ENCODE measurements around the gene ANAPC7. TPM values are rescaled to one million over a fixed set of nuclear protein-coding genes. Genes with fewer than 3 reads are reported as not detected.
"Not testable (repeated sequence)": the region's sequence is repeated elsewhere in the genome, so short reads cannot be mapped to it uniquely, and the experiment has no call there.

The ANAPC7 gene
- total RNA-seq, 4 donors from 2014 or later: 67.5 to 78.8 (median 74.4) TPM

DNA sequence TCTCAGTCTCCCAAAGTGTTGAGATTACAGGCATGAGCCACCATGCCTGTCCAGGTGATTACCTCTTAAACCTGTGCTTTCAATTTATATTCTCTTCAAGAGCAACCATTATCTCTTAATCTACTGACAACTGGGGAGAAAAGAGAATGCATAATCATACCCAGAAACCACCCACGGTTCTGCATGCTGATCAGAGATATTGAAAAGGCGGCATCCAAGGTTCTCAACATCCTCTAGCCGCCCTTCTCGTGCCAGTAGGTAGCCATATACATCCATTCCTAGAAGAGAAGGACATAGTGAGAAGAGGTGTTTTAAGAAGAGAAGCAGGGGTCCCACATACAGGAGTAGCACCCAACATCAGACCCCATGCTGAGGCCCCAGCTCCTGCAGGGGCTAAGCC is 20.8 kb downstream of the ANAPC7 start:
- WGBS, 2 donors: 70 to 78% methylated on average over 4 of the region's 4 CpGs
- no peaks in the 10 kb centered on the region for H3K27me3 ChIP-seq
- peaks cover 17 to 98% (median 22%) of the 10 kb centered on the region in 3 donors for H3K36me3 ChIP-seq
- DNase-seq: no peak
- no peaks in the 10 kb centered on the region for H3K9me3 ChIP-seq
- no peak overlapping the region for H3K4me3 ChIP-seq
- H3K27ac ChIP-seq: peak overlapping the region in 1 of 4 donors; percentile 14
- intact Hi-C loops (cut with DNase I): no loop called here
- no peak for TF ChIP-seq POLR2A (IDR thresholded peaks at IDR 0.05)
- TF ChIP-seq, protein P1, sequence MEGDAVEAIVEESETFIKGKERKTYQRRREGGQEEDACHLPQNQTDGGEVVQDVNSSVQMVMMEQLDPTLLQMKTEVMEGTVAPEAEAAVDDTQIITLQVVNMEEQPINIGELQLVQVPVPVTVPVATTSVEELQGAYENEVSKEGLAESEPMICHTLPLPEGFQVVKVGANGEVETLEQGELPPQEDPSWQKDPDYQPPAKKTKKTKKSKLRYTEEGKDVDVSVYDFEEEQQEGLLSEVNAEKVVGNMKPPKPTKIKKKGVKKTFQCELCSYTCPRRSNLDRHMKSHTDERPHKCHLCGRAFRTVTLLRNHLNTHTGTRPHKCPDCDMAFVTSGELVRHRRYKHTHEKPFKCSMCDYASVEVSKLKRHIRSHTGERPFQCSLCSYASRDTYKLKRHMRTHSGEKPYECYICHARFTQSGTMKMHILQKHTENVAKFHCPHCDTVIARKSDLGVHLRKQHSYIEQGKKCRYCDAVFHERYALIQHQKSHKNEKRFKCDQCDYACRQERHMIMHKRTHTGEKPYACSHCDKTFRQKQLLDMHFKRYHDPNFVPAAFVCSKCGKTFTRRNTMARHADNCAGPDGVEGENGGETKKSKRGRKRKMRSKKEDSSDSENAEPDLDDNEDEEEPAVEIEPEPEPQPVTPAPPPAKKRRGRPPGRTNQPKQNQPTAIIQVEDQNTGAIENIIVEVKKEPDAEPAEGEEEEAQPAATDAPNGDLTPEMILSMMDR (IDR thresholded peaks at IDR 0.05): no peak
- H3K4me1 ChIP-seq: peaks cover under 1 to 43% (median 16%) of the 10 kb centered on the region in 3 donors

DNA sequence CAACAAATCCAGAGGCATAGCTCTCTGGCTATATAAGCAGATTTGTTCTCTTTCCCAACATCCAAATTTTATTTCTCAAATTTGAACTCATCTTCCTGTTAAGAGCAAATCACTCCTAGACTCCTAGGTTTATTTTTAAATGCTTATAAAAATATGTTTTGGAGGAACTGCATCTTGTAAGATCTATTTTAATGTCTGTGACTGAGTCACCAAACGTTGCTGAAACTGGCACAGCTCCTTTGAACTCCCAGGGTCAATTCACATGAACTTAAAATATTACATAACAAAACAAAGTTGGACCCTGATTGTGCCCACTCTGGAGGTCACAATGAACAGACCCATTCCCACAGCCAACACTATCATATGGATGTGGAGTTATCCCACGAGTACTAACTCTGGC is 23.9 kb downstream of the ANAPC7 start:
- WGBS, 2 donors: 51 to 61% methylated on average over 2 of the region's 2 CpGs
- no peaks in the 10 kb centered on the region for H3K27me3 ChIP-seq
- peaks cover 13 to 96% (median 20%) of the 10 kb centered on the region in 3 donors for H3K36me3 ChIP-seq
- intact Hi-C loops (cut with DNase I): no loop called here
- H3K27ac ChIP-seq: peak overlapping the region; percentile 50 to 93 (median 84)
- H3K4me1 ChIP-seq: peaks cover 13 to 63% (median 27%) of the 10 kb centered on the region in 3 donors
- TF ChIP-seq POLR2A (IDR thresholded peaks at IDR 0.05): no peak
- TF ChIP-seq, protein P1 (IDR thresholded peaks at IDR 0.05): no peak
- no peak for DNase-seq
- no peaks in the 10 kb centered on the region for H3K9me3 ChIP-seq
- H3K4me3 ChIP-seq: no peak overlapping the region

DNA sequence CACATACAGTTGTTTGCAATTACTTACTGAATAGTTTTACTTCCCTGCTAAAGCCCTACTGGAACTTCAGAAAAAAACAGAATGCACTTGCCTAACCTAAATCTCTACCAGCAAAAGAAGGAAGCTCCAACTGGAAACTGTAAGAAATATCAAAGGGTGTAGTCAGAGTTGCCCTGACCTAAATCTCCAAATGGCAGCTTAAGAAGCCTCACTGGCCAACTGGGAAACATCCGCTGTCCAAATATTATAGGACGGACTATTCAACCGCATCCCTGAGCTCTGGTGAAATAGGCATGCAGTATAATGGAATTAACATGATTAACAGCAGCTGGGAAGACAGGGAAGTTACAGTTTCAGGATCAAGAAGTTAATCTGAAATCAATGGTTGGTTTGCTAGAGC is 24.3 kb downstream of the ANAPC7 start:
- H3K27me3 ChIP-seq: no peaks in the 10 kb centered on the region
- H3K36me3 ChIP-seq: peaks cover 13 to 96% (median 23%) of the 10 kb centered on the region in 3 donors
- H3K27ac ChIP-seq: peak overlapping the region; percentile 50 to 93 (median 79)
- 70 to 82% methylated on average over 3 of the region's 3 CpGs for WGBS, 2 donors
- no peak for DNase-seq
- no peaks in the 10 kb centered on the region for H3K9me3 ChIP-seq
- no peak for TF ChIP-seq POLR2A (IDR thresholded peaks at IDR 0.05)
- TF ChIP-seq, protein P1 (IDR thresholded peaks at IDR 0.05): no peak
- H3K4me1 ChIP-seq: peaks cover 17 to 63% (median 30%) of the 10 kb centered on the region in 3 donors
- intact Hi-C loops (cut with DNase I): no loop called here
- no peak overlapping the region for H3K4me3 ChIP-seq

DNA sequence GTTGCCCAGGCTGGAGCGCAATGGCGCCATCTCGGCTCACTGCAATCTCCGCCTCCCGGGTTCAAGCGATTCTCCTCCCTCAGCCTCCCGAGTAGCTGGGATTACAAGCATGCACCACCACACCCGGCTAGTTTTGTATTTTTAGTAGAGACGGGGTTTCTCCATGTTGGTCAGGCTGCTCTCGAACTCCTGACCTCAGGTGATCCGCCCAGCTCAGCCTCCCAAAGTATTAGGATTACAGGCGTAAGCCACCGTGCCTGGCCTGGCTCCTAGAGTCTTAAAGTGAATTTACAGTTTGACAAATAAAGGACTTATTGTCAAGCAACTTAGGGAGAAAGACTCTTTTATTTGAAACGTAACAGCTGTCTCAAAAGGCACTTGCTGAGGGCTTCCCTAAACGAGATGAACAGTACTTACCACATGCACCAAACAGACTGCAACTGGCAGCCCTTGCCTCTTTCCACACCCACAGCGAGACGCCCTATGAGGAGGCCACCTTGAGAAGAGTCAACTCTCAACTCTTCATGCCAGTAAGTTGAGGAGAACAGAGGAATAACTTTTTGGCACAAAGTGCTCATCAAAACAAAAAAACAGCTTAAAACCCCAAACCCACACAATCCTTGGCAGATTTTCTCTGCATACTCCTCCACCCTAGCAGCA is 25.2 kb downstream of the ANAPC7 start:
- WGBS, 2 donors: 81 to 88% methylated on average over 17 of the region's 17 CpGs
- Histone ChIP-seq H3K4me1 (peaks cover 27 to 71% (median 39%) of the 10 kb centered on the region in 3 donors), H3K27ac (peak overlapping the region; percentile 1 to 93 (median 70)), H3K36me3 (peaks cover 13 to 93% (median 23%) of the 10 kb centered on the region in 3 donors)
- DNase-seq; intact Hi-C loops (cut with DNase I); H3K27me3 ChIP-seq; H3K4me3 ChIP-seq; H3K9me3 ChIP-seq: not testable (repeated sequence)

DNA sequence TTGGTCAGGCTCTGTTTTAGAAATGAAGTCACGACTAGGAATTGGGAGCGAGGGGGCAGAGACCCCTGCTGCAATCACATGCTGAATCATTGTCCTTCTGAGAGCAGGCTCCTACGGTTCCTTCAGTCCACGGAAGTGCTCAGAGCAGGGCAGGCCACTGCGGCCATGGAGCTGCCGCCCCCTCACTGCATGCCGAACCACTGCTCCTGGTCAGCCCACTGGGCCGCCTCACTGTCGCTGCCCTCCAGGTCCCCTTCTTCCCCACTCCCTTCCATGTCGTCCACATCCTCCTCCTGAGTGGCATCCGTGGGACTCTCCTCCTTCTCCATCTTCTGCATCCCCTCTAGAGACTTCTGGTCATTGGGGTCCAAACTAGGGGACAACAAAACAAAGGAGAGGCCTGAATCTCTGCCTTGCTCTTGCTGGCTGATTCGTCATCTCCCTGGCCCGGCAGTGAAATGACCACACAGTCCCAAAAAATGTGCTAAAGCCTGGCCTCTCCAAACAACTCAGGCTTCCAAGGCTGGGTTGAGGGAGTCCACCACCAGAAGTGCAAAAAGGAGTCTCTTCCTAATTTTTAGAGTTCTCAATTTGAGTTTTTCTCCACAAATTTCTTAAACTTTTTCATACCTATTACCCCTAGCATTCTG is 29.4 kb downstream of the ANAPC7 start:
- peak overlapping the region; percentile 88 to 93 (median 90) for H3K27ac ChIP-seq
- 87 to 91% methylated on average over 10 to 13 of the region's 13 CpGs for WGBS, 2 donors
- intact Hi-C loops (cut with DNase I): no loop called here
- H3K36me3 ChIP-seq: peaks cover 7 to 63% (median 11%) of the 10 kb centered on the region in 3 donors
- H3K27me3 ChIP-seq: no peaks in the 10 kb centered on the region
- H3K4me1 ChIP-seq: peaks cover 56 to 100% (median 75%) of the 10 kb centered on the region in 3 donors
- no peaks in the 10 kb centered on the region for H3K9me3 ChIP-seq
- TF ChIP-seq, protein P1 (IDR thresholded peaks at IDR 0.05): no peak
- TF ChIP-seq POLR2A (IDR thresholded peaks at IDR 0.05): no peak
- DNase-seq: no peak
- H3K4me3 ChIP-seq: no peak overlapping the region
